Ishikawa (cell line): ENCODE data around the gene JPH2.

ENCODE experiments used
- CEBPB ChIP-seq: IDR thresholded peaks from 2 replicates; pipeline ENCODE4 v1.6.1; 2012
- CREB1 ChIP-seq: IDR thresholded peaks from 2 replicates; pipeline ENCODE4 v1.6.1; 2012; ENCODE audit warnings: low read depth
- EGR1 ChIP-seq: IDR thresholded peaks from 2 replicates; pipeline ENCODE4 v1.6.1; 2012
- EP300 ChIP-seq: IDR thresholded peaks from 2 replicates; pipeline ENCODE4 v1.6.1; 2012; ENCODE audit warnings: borderline replicate concordance
- FOXM1 ChIP-seq: IDR thresholded peaks from 2 replicates; pipeline ENCODE4 v1.6.1; 2012; ENCODE audit warnings: low read depth, borderline replicate concordance
- NFIC ChIP-seq: IDR thresholded peaks from 2 replicates; pipeline ENCODE4 v1.6.1; 2012
- RAD21 ChIP-seq: IDR thresholded peaks from 2 replicates; pipeline ENCODE4 v1.6.1; 2012; ENCODE audit warnings: low read depth
- REST ChIP-seq: IDR thresholded peaks from 2 replicates; pipeline ENCODE4 v1.6.1; 2012; ENCODE audit warnings: low read depth, mild to moderate bottlenecking
- TAF1 ChIP-seq: IDR thresholded peaks from 2 replicates; pipeline ENCODE4 v1.6.1; 2012; ENCODE audit warnings: low read depth, mild to moderate bottlenecking
- TCF12 ChIP-seq: IDR thresholded peaks from 2 replicates; pipeline ENCODE4 v1.6.1; 2012; ENCODE audit warnings: low read depth
- TEAD4 ChIP-seq: IDR thresholded peaks from 2 replicates; pipeline ENCODE4 v1.6.1; 2012
- YY1 ChIP-seq: IDR thresholded peaks from 2 replicates; pipeline ENCODE4 v1.6.1; 2012; ENCODE audit warnings: low read depth
- ZBTB7A ChIP-seq: IDR thresholded peaks from 2 replicates; pipeline ENCODE4 v1.6.1; 2012; ENCODE audit warnings: low read depth
- TF ChIP-seq, protein P1 (sequence below): IDR thresholded peaks from 2 replicates; pipeline ENCODE4 v1.6.1; 2012
- TF ChIP-seq, protein P2 (sequence below): IDR thresholded peaks from 2 replicates; pipeline ENCODE4 v1.6.1; 2012

JPH2 gene

GRCh38 chr20:44095831-44096230 lies 91.2 kb downstream of the JPH2 start:
- TF ChIP-seq CREB1 (no peak), FOXM1 (no peak), EGR1 (no peak)

DNA sequence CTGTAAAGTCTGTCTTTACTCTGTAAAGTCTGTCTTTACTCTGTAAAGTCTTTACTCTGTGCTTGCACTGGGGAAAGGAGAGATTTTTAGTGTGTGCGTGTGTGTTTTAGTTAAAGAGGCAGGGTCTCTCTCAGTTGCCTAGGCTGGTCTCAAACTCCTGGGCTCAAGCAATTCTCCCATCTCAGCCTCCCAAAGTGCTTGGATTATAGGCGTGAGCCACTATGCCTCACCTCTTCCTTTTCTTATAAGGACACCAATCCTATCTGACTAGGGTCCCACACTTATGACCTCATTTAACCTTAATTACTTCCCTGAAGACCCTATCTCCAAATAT lies 93.8 kb downstream of the JPH2 start:
- no peak for TF ChIP-seq EP300
- TF ChIP-seq FOXM1 = no peak
- no peak for TF ChIP-seq RAD21
- no peak for TF ChIP-seq CEBPB
- TF ChIP-seq REST = no peak
- TF ChIP-seq NFIC = no peak
- TF ChIP-seq, protein P1, sequence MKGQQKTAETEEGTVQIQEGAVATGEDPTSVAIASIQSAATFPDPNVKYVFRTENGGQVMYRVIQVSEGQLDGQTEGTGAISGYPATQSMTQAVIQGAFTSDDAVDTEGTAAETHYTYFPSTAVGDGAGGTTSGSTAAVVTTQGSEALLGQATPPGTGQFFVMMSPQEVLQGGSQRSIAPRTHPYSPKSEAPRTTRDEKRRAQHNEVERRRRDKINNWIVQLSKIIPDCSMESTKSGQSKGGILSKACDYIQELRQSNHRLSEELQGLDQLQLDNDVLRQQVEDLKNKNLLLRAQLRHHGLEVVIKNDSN = no peak
- no peak for TF ChIP-seq EGR1
- TF ChIP-seq, protein P2, sequence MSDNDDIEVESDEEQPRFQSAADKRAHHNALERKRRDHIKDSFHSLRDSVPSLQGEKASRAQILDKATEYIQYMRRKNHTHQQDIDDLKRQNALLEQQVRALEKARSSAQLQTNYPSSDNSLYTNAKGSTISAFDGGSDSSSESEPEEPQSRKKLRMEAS = no peak
- TF ChIP-seq TCF12 = no peak
- no peak for TF ChIP-seq TAF1
- TF ChIP-seq ZBTB7A = no peak

DNA sequence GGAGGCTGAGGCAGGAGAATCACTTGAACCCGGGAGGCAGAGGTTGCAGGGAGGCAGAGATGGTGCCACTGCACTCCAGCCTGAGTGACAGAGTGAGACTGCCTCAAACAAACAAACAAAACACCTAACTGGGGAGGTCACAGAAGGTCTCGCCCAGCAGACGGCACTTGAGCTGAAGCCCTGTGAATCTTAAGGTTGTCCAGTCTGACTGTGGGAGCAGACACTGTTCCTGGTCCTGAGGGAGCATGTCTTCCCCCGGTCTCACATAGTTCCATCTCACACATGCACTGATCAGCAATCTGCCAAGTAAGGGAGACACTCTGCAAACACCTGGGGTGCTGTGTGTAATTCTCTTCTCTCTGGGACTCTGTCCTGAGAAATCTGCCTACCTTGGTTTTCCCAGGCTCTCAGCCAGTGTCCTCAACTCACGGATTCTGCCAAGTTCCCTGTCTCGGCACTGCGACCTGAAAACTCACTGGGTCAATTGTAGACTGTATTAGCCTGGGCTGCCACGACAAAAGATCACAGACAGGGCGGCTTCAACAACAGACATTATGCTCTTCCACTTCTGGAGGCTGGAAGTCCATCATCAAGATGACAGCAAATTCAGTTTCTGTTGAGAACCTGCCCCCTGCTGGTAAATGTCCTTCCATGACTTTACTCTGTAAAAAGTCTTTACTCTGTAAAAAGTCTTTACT lies 94.3 kb downstream of the JPH2 start:
- TF ChIP-seq REST = no peak
- peak; percentile 53 for TF ChIP-seq RAD21
- no peak for TF ChIP-seq TAF1
- TF ChIP-seq CEBPB = no peak
- TF ChIP-seq CREB1 = no peak
- TF ChIP-seq EGR1 = no peak
- no peak for TF ChIP-seq TEAD4
- TF ChIP-seq ZBTB7A = no peak
- no peak for TF ChIP-seq TCF12

GRCh38 chr20:44091026-44091425 lies 96.0 kb downstream of the JPH2 start:
- TF ChIP-seq EGR1 (no peak), RAD21 (no peak), CREB1 (no peak), TAF1 (no peak), FOXM1 (no peak), TCF12 (no peak), TEAD4 (no peak), NFIC (no peak), ZBTB7A (no peak), EP300 (no peak), CEBPB (no peak), REST (no peak), YY1 (no peak)
- TF ChIP-seq, protein P2 = no peak
- TF ChIP-seq, protein P1 = no peak

- no peak for TF ChIP-seq TCF12
- TF ChIP-seq, protein P1 = peak; percentile 96
- peak; percentile 61; the same call in 1 of the 2 replicates for TF ChIP-seq CEBPB
- no peak for TF ChIP-seq TAF1
- no peak for TF ChIP-seq NFIC
- no peak for TF ChIP-seq EP300
Observed at GRCh38 chr20:44089987-44090674, 96.9 kb downstream of the JPH2 start.
